GM12865 (cell line): Measurements from ENCODE around the gene DOCK6.

Experiments
- DNase-seq: peaks from one replicate; pipeline ENCODE4 v3.0.0; 2010; ENCODE audit warnings: low read depth
- H3K4me3 ChIP-seq: 2 replicates; pipeline ENCODE4 v1.5.1; 2011; ENCODE audit warnings: mild to moderate bottlenecking, low read depth, low read length, control low read depth
- TF ChIP-seq, protein P1 (sequence below): IDR thresholded peaks from 2 replicates; pipeline ENCODE4 v1.5.1; 2011; ENCODE audit warnings: low read length, control low read depth, low read depth, inconsistent platforms; ENCODE audit not compliant: insufficient read depth; ENCODE audit errors: missing control alignments

Gene DOCK6

DNA sequence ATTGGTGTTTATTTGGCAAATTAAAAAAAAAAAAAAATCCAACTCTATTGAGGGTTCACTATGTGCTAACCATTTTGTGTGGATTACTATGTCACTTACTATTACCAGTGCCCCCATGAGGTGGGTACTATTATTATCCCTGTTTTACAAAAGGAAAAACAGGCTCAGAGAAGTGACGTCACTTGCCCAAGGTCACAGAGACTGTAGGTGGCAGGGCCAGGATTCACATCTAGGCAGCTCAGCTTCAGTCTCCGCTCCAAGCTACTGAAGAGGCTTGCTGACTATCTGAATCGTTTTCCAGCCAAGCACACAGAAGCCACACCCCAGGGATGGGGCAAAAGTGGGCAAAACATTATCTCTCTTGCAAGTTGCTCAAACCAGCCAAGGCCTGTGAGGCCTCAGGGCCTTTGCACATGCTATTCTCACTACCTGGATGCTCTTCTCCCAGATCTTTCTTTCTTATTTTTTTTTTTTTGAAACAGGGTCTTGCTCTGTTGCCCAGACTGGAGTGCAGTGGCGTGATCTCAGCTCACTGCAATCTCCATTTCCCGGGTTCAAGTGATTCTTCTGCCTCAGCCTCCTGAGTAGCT is 27.7 kb downstream of the DOCK6 start:
- no peak for DNase-seq
- TF ChIP-seq, protein P1, sequence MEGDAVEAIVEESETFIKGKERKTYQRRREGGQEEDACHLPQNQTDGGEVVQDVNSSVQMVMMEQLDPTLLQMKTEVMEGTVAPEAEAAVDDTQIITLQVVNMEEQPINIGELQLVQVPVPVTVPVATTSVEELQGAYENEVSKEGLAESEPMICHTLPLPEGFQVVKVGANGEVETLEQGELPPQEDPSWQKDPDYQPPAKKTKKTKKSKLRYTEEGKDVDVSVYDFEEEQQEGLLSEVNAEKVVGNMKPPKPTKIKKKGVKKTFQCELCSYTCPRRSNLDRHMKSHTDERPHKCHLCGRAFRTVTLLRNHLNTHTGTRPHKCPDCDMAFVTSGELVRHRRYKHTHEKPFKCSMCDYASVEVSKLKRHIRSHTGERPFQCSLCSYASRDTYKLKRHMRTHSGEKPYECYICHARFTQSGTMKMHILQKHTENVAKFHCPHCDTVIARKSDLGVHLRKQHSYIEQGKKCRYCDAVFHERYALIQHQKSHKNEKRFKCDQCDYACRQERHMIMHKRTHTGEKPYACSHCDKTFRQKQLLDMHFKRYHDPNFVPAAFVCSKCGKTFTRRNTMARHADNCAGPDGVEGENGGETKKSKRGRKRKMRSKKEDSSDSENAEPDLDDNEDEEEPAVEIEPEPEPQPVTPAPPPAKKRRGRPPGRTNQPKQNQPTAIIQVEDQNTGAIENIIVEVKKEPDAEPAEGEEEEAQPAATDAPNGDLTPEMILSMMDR, result no peak
- H3K4me3 ChIP-seq, result no peak overlapping the region

DNA sequence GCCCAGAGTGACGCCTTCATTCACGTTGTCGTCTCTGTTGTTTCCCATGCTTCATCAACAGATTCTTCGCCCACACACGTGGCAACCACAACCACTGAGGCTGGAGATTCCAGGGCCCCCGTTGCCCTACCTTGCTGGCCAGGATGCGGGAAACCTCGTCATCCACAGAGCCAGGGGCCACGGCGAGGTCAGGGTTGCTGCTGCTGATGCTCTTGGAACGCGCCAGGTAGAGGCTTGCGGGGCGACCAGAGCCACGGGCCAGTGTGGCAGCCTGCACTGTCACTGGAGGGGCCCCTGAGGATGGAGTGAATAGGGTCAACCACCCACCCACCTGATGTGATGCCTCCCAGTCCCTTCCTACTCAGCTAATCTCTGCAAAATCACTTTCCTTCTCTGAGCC is 29.3 kb downstream of the DOCK6 start:
- no peak overlapping the region for H3K4me3 ChIP-seq
- no peak for DNase-seq
- TF ChIP-seq, protein P1, result no peak

DNA sequence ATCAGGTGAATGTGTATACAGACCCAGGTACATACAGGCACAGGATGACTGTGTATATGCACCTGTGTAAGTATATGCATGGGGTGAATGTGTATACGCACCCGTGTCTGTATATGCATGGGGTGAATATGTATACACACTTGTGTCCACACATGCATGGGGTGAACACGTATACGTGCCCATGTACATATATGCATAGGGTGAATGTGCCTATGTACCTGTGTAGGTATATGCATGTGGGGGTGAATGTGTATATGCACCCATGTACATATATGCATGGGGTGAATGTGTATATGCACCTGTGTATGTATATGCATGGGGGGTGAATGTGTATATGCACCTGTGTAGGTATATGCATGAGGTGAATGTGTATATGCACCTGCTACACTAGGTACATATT is 29.8 kb downstream of the DOCK6 start:
- no peak for DNase-seq
- TF ChIP-seq, protein P1, result no peak

DNA sequence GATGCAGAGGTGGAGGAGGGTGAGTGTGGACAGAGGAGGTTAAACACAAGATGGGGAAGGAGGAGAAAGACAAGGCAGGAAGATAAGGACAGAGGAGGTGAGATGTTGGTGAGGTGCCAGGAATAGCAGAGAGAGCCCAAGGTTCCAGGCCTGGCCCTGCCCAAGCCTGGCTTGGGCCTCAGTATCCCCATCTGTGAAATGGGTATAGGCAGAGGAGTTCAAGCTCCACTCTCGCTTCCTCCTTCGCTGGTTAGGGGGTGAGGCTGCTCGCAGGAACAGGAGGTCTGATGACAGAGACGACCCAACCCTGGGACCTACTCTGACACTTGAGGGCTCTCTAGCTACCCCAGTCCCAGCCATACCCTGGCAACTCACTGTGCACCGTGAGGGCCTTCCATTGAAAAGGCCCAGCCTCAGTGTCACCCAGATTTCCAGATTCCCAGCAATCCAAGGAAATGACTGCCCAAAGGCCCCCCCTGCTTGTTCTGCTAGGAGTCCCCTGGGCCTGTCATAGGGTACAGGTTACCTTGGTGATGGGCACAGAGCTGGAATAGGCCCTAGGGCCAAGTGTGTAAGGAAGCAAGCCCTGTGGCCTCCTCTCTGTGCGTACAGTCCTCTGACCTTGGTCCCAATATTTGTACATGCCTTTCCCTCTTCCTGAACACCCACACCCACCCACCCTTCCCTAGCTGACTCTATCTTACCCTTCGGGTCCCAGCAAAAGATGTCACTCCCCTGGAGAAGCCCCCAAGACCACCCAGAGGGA is 31.5 kb downstream of the DOCK6 start:
- H3K4me3 ChIP-seq, result no peak overlapping the region
- TF ChIP-seq, protein P1, result no peak
- DNase-seq, result no peak

More for the DNA sequence above, 29.8 kb downstream of the DOCK6 start:
- no peak overlapping the region for H3K4me3 ChIP-seq

- H3K4me3 ChIP-seq, result no peak overlapping the region
- DNase-seq, result peak; percentile 52
- TF ChIP-seq, protein P1, result peak; percentile 19
Measured at GRCh38 chr19:11227195-11227886, 35.0 kb downstream of the DOCK6 start.

- no peak overlapping the region for H3K4me3 ChIP-seq
- DNase-seq, result no peak
- TF ChIP-seq, protein P1, result no peak
Measured at GRCh38 chr19:11226716-11227166, 35.6 kb downstream of the DOCK6 start.
